ENCODE measurements around the gene NOM1.
"Not testable (repeated sequence)": the region's sequence is repeated elsewhere in the genome, so short reads cannot be mapped to it uniquely, and the experiment has no call there.

NOM1 gene

GRCh38 chr7:156940421-156941122 is 8.9 kb upstream of the NOM1 start:
- no peak for DNase-seq

- no peak for DNase-seq
Measured at GRCh38 chr7:156941393-156942182, 7.9 kb upstream of the NOM1 start.

- no peak for DNase-seq
Measured at GRCh38 chr7:156942708-156943090, 6.8 kb upstream of the NOM1 start.

GRCh38 chr7:156943091-156944041 is 6.1 kb upstream of the NOM1 start:
- no peak for DNase-seq

GRCh38 chr7:156944876-156945275 is 4.6 kb upstream of the NOM1 start:
- DNase-seq, result no peak

GRCh38 chr7:156947120-156947843 is 2.2 kb upstream of the NOM1 start:
- no peak for DNase-seq

- no peak for DNase-seq
Measured at GRCh38 chr7:156948361-156948760, 1.2 kb upstream of the NOM1 start.

- no peak for DNase-seq
Measured at GRCh38 chr7:156950381-156950858, 908 bp downstream of the NOM1 start.

GRCh38 chr7:156953215-156953614 is 3.7 kb downstream of the NOM1 start:
- DNase-seq, result not testable (repeated sequence)

GRCh38 chr7:156954941-156955340 is 5.4 kb downstream of the NOM1 start:
- no peak for DNase-seq

GRCh38 chr7:156956727-156957126 is 7.2 kb downstream of the NOM1 start:
- no peak for DNase-seq

- DNase-seq, result no peak
Measured at GRCh38 chr7:156962145-156962544, 12.6 kb downstream of the NOM1 start.

GRCh38 chr7:156962897-156963296 is 13.4 kb downstream of the NOM1 start:
- no peak for DNase-seq

GRCh38 chr7:156963472-156963871 is 14.0 kb downstream of the NOM1 start:
- DNase-seq, result no peak

GRCh38 chr7:156964971-156965370 is 15.5 kb downstream of the NOM1 start:
- DNase-seq, result no peak

GRCh38 chr7:156966387-156966786 is 16.9 kb downstream of the NOM1 start:
- DNase-seq, result no peak

- no peak for DNase-seq
Measured at GRCh38 chr7:156968183-156968582, 18.7 kb downstream of the NOM1 start.

GRCh38 chr7:156969972-156970420 is 20.5 kb downstream of the NOM1 start:
- no peak for DNase-seq

- no peak for DNase-seq
Measured at GRCh38 chr7:156975620-156976019, 26.1 kb downstream of the NOM1 start.

GRCh38 chr7:156979007-156979606 is 29.6 kb downstream of the NOM1 start:
- DNase-seq, result no peak

GRCh38 chr7:156979711-156980110 is 30.2 kb downstream of the NOM1 start:
- DNase-seq, result no peak
